Neuronal stem cell (in vitro differentiated cells): Measurements from ENCODE around the gene RIPOR3.

Experiments used
- DNase-seq: peaks from one replicate; pipeline ENCODE4 v3.0.0-alpha.2; 2013; ENCODE audit warnings: low spot score
- H2AFZ ChIP-seq: one replicate; pipeline ENCODE4 v1.6.1; 2013; ENCODE audit warnings: mild to moderate bottlenecking, low read length, inconsistent platforms
- H2AK5ac ChIP-seq: 2 replicates; pipeline ENCODE4 v1.6.1; 2013; ENCODE audit warnings: low read depth, mild to moderate bottlenecking, inconsistent platforms, low read length, moderate library complexity, mixed read lengths
- H2BK120ac ChIP-seq: 2 replicates; pipeline ENCODE4 v1.6.1; 2013; ENCODE audit warnings: low read depth, mild to moderate bottlenecking, inconsistent platforms, low read length, moderate library complexity, mixed read lengths
- H2BK12ac ChIP-seq: one replicate; pipeline ENCODE4 v1.6.1; 2013; ENCODE audit warnings: low read length, inconsistent platforms
- H2BK15ac ChIP-seq: 2 replicates; pipeline ENCODE4 v1.6.1; 2013; ENCODE audit warnings: mild to moderate bottlenecking, low read length, inconsistent platforms, mixed read lengths
- H2BK5ac ChIP-seq: one replicate; pipeline ENCODE4 v1.6.1; 2013; ENCODE audit warnings: inconsistent platforms, mild to moderate bottlenecking, low read length, moderate library complexity
- H3K14ac ChIP-seq: one replicate; pipeline ENCODE4 v1.6.1; 2013; ENCODE audit warnings: low read length, inconsistent platforms
- H3K18ac ChIP-seq: 2 replicates; pipeline ENCODE4 v1.6.1; 2013; ENCODE audit warnings: low read length, inconsistent platforms
- H3K23ac ChIP-seq: 2 replicates; pipeline ENCODE4 v1.6.1; 2013; ENCODE audit warnings: low read depth, mild to moderate bottlenecking, mixed read lengths, low read length, inconsistent platforms; ENCODE audit not compliant: poor library complexity
- H3K27ac ChIP-seq: replicated peaks from 3 replicates; pipeline ENCODE4 v1.5.1; 2013; ENCODE audit warnings: low read length, inconsistent platforms
- H3K27me3 ChIP-seq, 3 experiments: 2 replicates each; pipeline ENCODE4 v1.6.1; 2013; ENCODE audit warnings: low read length in 3 of 3, mild to moderate bottlenecking in 2 of 3, inconsistent platforms in 1 of 3, low read depth in 1 of 3, mixed read lengths in 1 of 3, moderate library complexity in 1 of 3; ENCODE audit not compliant: control insufficient read depth in 3 of 3, insufficient read depth in 3 of 3
- H3K36me3 ChIP-seq, 2 donors: replicated peaks in 1 of 2; 2 replicates each; pipeline ENCODE4 v1.6.1; 2013; ENCODE audit warnings: low read length in 2 of 2; ENCODE audit not compliant: control insufficient read depth in 2 of 2, insufficient read depth in 2 of 2
- H3K4ac ChIP-seq: 2 replicates; pipeline ENCODE4 v1.6.1; 2013; ENCODE audit warnings: inconsistent platforms, mild to moderate bottlenecking, low read length, moderate library complexity
- H3K4me1 ChIP-seq, 2 donors: 1 replicate in 1 of 2; 2 replicates in 1 of 2; pipeline ENCODE4 v1.6.1; 2013; ENCODE audit warnings: low read length in 2 of 2, low read depth in 1 of 2; ENCODE audit not compliant: control insufficient read depth in 2 of 2, insufficient read depth in 1 of 2
- H3K4me2 ChIP-seq: one replicate; pipeline ENCODE4 v1.6.1; 2013; ENCODE audit warnings: mild to moderate bottlenecking, low read length, inconsistent platforms; ENCODE audit not compliant: insufficient read depth, poor library complexity, severe bottlenecking
- H3K4me3 ChIP-seq, 2 donors: 2 replicates each; pipeline ENCODE4 v1.5.1; 2013; ENCODE audit warnings: low read length in 2 of 2, mild to moderate bottlenecking in 2 of 2, inconsistent platforms in 1 of 2, moderate library complexity in 1 of 2
- H3K79me1 ChIP-seq: one replicate; pipeline ENCODE4 v1.6.1; 2013; ENCODE audit warnings: low read depth, mild to moderate bottlenecking, inconsistent platforms, low read length, moderate library complexity
- H3K9ac ChIP-seq: one replicate; pipeline ENCODE4 v1.6.1; 2013; ENCODE audit warnings: mild to moderate bottlenecking, low read depth, low read length, inconsistent platforms; ENCODE audit not compliant: poor library complexity
- H3K9me3 ChIP-seq, 2 donors: replicated peaks in 1 of 2; 2 replicates each; pipeline versions ENCODE3 to v1.6.1; 2013; ENCODE audit warnings: low read length in 2 of 2, mild to moderate bottlenecking in 2 of 2, inconsistent platforms in 1 of 2, low read depth in 1 of 2, mixed read lengths in 1 of 2, moderate library complexity in 1 of 2; ENCODE audit not compliant: control insufficient read depth in 2 of 2, insufficient read depth in 1 of 2
- H4K8ac ChIP-seq: one replicate; pipeline ENCODE4 v1.6.1; 2013; ENCODE audit warnings: low read depth, mild to moderate bottlenecking, inconsistent platforms, low read length, moderate library complexity
- H4K91ac ChIP-seq: one replicate; pipeline ENCODE4 v1.6.1; 2013; ENCODE audit warnings: low read length, low read depth, mild to moderate bottlenecking, inconsistent platforms; ENCODE audit not compliant: poor library complexity
- WGBS, 2 donors: extraction: QIAGEN DNeasy Blood & Tissue Kit; methylation state at CpG; one replicate each; pipeline ENCODE4 v1.1.7; 2013; ENCODE audit warnings: missing lambda C conversion rate in 2 of 2, mixed read lengths in 1 of 2; ENCODE audit not compliant: insufficient read length in 2 of 2, insufficient replicate concordance in 1 of 2; ENCODE audit errors: extremely low coverage in 2 of 2; 5-methylcytosine and 5-hydroxymethylcytosine counted together

Gene RIPOR3

GRCh38 chr20:50695135-50695872 lies 4.0 kb upstream of the RIPOR3 start:
- H3K79me1 ChIP-seq = no peaks in the 10 kb centered on the region
- no peak overlapping the region for H2AK5ac ChIP-seq
- no peak overlapping the region for H2BK120ac ChIP-seq
- H4K91ac ChIP-seq = no peak overlapping the region
- no peak overlapping the region for H2BK12ac ChIP-seq
- H3K4ac ChIP-seq = no peak overlapping the region
- H3K9ac ChIP-seq = no peak overlapping the region
- no peak overlapping the region for H2BK15ac ChIP-seq
- H3K14ac ChIP-seq = no peak overlapping the region
- no peaks in the 10 kb centered on the region for H3K9me3 ChIP-seq
- H3K36me3 ChIP-seq = no peaks in the 10 kb centered on the region
- no peak for DNase-seq
- H4K8ac ChIP-seq = no peak overlapping the region
- peaks cover 13 to 20% of the 10 kb centered on the region in 2 donors for H3K4me1 ChIP-seq
- H3K27me3 ChIP-seq = peaks cover 0 to 36% (median 0%) of the 10 kb centered on the region in 3 experiments
- H2BK5ac ChIP-seq = no peak overlapping the region
- WGBS, 2 donors = no CpG with 5 or more reads among the region's 9 CpGs
- H3K27ac ChIP-seq = no peak overlapping the region
- H2AFZ ChIP-seq = peak overlapping the region; percentile 59
- H3K4me3 ChIP-seq = no peak overlapping the region
- H3K18ac ChIP-seq = peak overlapping the region; percentile 30
- H3K4me2 ChIP-seq = no peak overlapping the region
- H3K23ac ChIP-seq = no peak overlapping the region

- WGBS, 2 donors = no CpG with 5 or more reads among the region's 9 CpGs
- H3K14ac ChIP-seq = no peak overlapping the region
- peaks cover 0 to 40% (median 0%) of the 10 kb centered on the region in 3 experiments for H3K27me3 ChIP-seq
- no peak overlapping the region for H3K4me2 ChIP-seq
- H2AFZ ChIP-seq = peak overlapping the region; percentile 59
- no peak overlapping the region for H3K4me3 ChIP-seq
- H2BK120ac ChIP-seq = no peak overlapping the region
- H2BK15ac ChIP-seq = no peak overlapping the region
- H2BK12ac ChIP-seq = no peak overlapping the region
- no peak overlapping the region for H3K27ac ChIP-seq
- H4K91ac ChIP-seq = no peak overlapping the region
- H3K36me3 ChIP-seq = no peaks in the 10 kb centered on the region
- H2AK5ac ChIP-seq = no peak overlapping the region
- no peak overlapping the region for H3K9ac ChIP-seq
- DNase-seq = no peak
- H2BK5ac ChIP-seq = no peak overlapping the region
- H3K23ac ChIP-seq = no peak overlapping the region
- H4K8ac ChIP-seq = no peak overlapping the region
- H3K79me1 ChIP-seq = no peaks in the 10 kb centered on the region
- no peak overlapping the region for H3K18ac ChIP-seq
- peaks cover 16 to 23% of the 10 kb centered on the region in 2 donors for H3K4me1 ChIP-seq
- H3K4ac ChIP-seq = no peak overlapping the region
- no peaks in the 10 kb centered on the region for H3K9me3 ChIP-seq
Observed at GRCh38 chr20:50694379-50695134, 3.2 kb upstream of the RIPOR3 start.

GRCh38 chr20:50693001-50693400 lies 1.7 kb upstream of the RIPOR3 start:
- no peak overlapping the region for H2AFZ ChIP-seq
- H3K27me3 ChIP-seq = peaks cover 0 to 48% (median 0%) of the 10 kb centered on the region in 3 experiments
- H2AK5ac ChIP-seq = no peak overlapping the region
- H2BK15ac ChIP-seq = no peak overlapping the region
- H3K4me2 ChIP-seq = no peak overlapping the region
- peaks cover 16 to 23% of the 10 kb centered on the region in 2 donors for H3K4me1 ChIP-seq
- H2BK5ac ChIP-seq = no peak overlapping the region
- H4K91ac ChIP-seq = no peak overlapping the region
- no peak for DNase-seq
- no peak overlapping the region for H3K4ac ChIP-seq
- no peak overlapping the region for H3K4me3 ChIP-seq
- no peak overlapping the region for H3K14ac ChIP-seq
- no peak overlapping the region for H3K23ac ChIP-seq
- H2BK12ac ChIP-seq = no peak overlapping the region
- H4K8ac ChIP-seq = no peak overlapping the region
- H2BK120ac ChIP-seq = no peak overlapping the region
- no peak overlapping the region for H3K27ac ChIP-seq
- no peak overlapping the region for H3K18ac ChIP-seq
- no peaks in the 10 kb centered on the region for H3K79me1 ChIP-seq
- no peak overlapping the region for H3K9ac ChIP-seq
- H3K9me3 ChIP-seq = no peaks in the 10 kb centered on the region
- no peaks in the 10 kb centered on the region for H3K36me3 ChIP-seq
- no CpG with 5 or more reads among the region's 1 CpG for WGBS, 2 donors

GRCh38 chr20:50692552-50692933 lies 1.2 kb upstream of the RIPOR3 start:
- no peak overlapping the region for H4K91ac ChIP-seq
- H2BK120ac ChIP-seq = no peak overlapping the region
- no peak overlapping the region for H3K4ac ChIP-seq
- no peak overlapping the region for H3K14ac ChIP-seq
- peak overlapping the region; percentile 91 for H2AFZ ChIP-seq
- H3K79me1 ChIP-seq = no peaks in the 10 kb centered on the region
- H3K23ac ChIP-seq = no peak overlapping the region
- no peak for DNase-seq
- peaks cover 0 to 46% (median 0%) of the 10 kb centered on the region in 3 experiments for H3K27me3 ChIP-seq
- H2BK12ac ChIP-seq = no peak overlapping the region
- no peaks in the 10 kb centered on the region for H3K36me3 ChIP-seq
- H3K9me3 ChIP-seq = no peaks in the 10 kb centered on the region
- peaks cover 16 to 23% of the 10 kb centered on the region in 2 donors for H3K4me1 ChIP-seq
- H4K8ac ChIP-seq = no peak overlapping the region
- no peak overlapping the region for H3K18ac ChIP-seq
- H3K4me3 ChIP-seq = no peak overlapping the region
- no peak overlapping the region for H3K4me2 ChIP-seq
- no peak overlapping the region for H3K9ac ChIP-seq
- no peak overlapping the region for H2BK5ac ChIP-seq
- no peak overlapping the region for H2AK5ac ChIP-seq
- peak overlapping the region; percentile 79 for H3K27ac ChIP-seq
- no CpG with 5 or more reads among the region's 2 CpGs for WGBS, 2 donors
- no peak overlapping the region for H2BK15ac ChIP-seq
